Measurements from ENCODE around the gene EPHB1. TPM values are rescaled to one million over a fixed set of nuclear protein-coding genes. Genes with fewer than 3 reads are reported as not detected.

Gene EPHB1
- total RNA-seq, 3 donors from 2014 or later: 1.8 to 5.9 (median 3.4) TPM

GRCh38 chr3:135007607-135008006, 212.5 kb downstream of the EPHB1 start:
- Histone ChIP-seq H3K27me3 (no peaks in the 10 kb centered on the region), H3K4me3 (no peak overlapping the region), H3K4me1 (no peaks in the 10 kb centered on the region), H3K36me3 (no peaks in the 10 kb centered on the region), H3K27ac (no peak overlapping the region), H3K9me3 (no peaks in the 10 kb centered on the region)
- TF ChIP-seq POLR2A (IDR thresholded peaks at IDR 0.05) (no peak), POLR2AphosphoS5 (IDR thresholded peaks at IDR 0.05) (no peak), CTCF (IDR thresholded peaks at IDR 0.05) (no peak)
- no peak for DNase-seq (ENCODE audit: low spot score in 2 of 2)
- intact Hi-C loops (cut with DNase I; ENCODE audit: low total_unique reads): no loop called here

- TF ChIP-seq POLR2AphosphoS5 (IDR thresholded peaks at IDR 0.05): no peak
- no peak for TF ChIP-seq POLR2A (IDR thresholded peaks at IDR 0.05)
- TF ChIP-seq CTCF (IDR thresholded peaks at IDR 0.05): no peak
- intact Hi-C loops (cut with DNase I; ENCODE audit: low total_unique reads): no loop called here
- H3K27ac ChIP-seq: no peak overlapping the region
- H3K4me3 ChIP-seq: no peak overlapping the region
- DNase-seq (ENCODE audit: low spot score in 2 of 2): no peak
- H3K9me3 ChIP-seq: no peaks in the 10 kb centered on the region
- no peaks in the 10 kb centered on the region for H3K36me3 ChIP-seq
- no peaks in the 10 kb centered on the region for H3K27me3 ChIP-seq
- no peaks in the 10 kb centered on the region for H3K4me1 ChIP-seq
Measured at GRCh38 chr3:135008326-135008725, 213.3 kb downstream of the EPHB1 start.

- Histone ChIP-seq H3K27me3 (no peaks in the 10 kb centered on the region), H3K9me3 (no peaks in the 10 kb centered on the region), H3K27ac (no peak overlapping the region), H3K4me3 (no peak overlapping the region), H3K36me3 (no peaks in the 10 kb centered on the region), H3K4me1 (no peaks in the 10 kb centered on the region)
- intact Hi-C loops (cut with DNase I; ENCODE audit: low total_unique reads): no loop called here
- DNase-seq (ENCODE audit: low spot score in 2 of 2): no peak
- TF ChIP-seq POLR2A (IDR thresholded peaks at IDR 0.05) (no peak), POLR2AphosphoS5 (IDR thresholded peaks at IDR 0.05) (no peak), CTCF (IDR thresholded peaks at IDR 0.05) (no peak)
Measured at GRCh38 chr3:135009014-135009413, 214.0 kb downstream of the EPHB1 start.

GRCh38 chr3:135012101-135012500, 217.0 kb downstream of the EPHB1 start:
- intact Hi-C loops (cut with DNase I; ENCODE audit: low total_unique reads): no loop called here
- Histone ChIP-seq H3K4me1 (no peaks in the 10 kb centered on the region), H3K4me3 (no peak overlapping the region), H3K27me3 (no peaks in the 10 kb centered on the region), H3K9me3 (no peaks in the 10 kb centered on the region), H3K27ac (no peak overlapping the region), H3K36me3 (no peaks in the 10 kb centered on the region)
- DNase-seq (ENCODE audit: low spot score in 2 of 2): no peak
- TF ChIP-seq POLR2AphosphoS5 (IDR thresholded peaks at IDR 0.05) (no peak), CTCF (IDR thresholded peaks at IDR 0.05) (no peak), POLR2A (IDR thresholded peaks at IDR 0.05) (no peak)

- Histone ChIP-seq H3K27ac (no peak overlapping the region), H3K4me1 (no peaks in the 10 kb centered on the region), H3K36me3 (no peaks in the 10 kb centered on the region), H3K9me3 (no peaks in the 10 kb centered on the region), H3K4me3 (no peak overlapping the region), H3K27me3 (no peaks in the 10 kb centered on the region)
- intact Hi-C loops (cut with DNase I; ENCODE audit: low total_unique reads): no loop called here
- no peak for DNase-seq (ENCODE audit: low spot score in 2 of 2)
- TF ChIP-seq POLR2AphosphoS5 (IDR thresholded peaks at IDR 0.05) (no peak), POLR2A (IDR thresholded peaks at IDR 0.05) (no peak), CTCF (IDR thresholded peaks at IDR 0.05) (no peak)
Measured at GRCh38 chr3:135013206-135013605, 218.1 kb downstream of the EPHB1 start.
